Right ventricle myocardium superior (tissue), 1 donor: ENCODE results near the gene THSD4. TPM values are rescaled to one million over a fixed set of nuclear protein-coding genes. Genes with fewer than 3 reads are reported as not detected.

Source experiments
- ATAC-seq: fragments of 200-7000 bp; cut with Tn5 transposase; one replicate; pipeline ENCODE4 v1.9.1; 2020; ENCODE audit warnings: mild to moderate bottlenecking; ENCODE audit not compliant: poor library complexity
- DNase-seq: peaks from one replicate; pipeline ENCODE4 v3.0.0-alpha.2; 2020
- intact Hi-C: fragments of 100-400 bp; cut with DNase I; formaldehyde crosslinking; loops from one replicate; pipeline ENCODE4 v1.11.2; 2022
- total RNA-seq: library from RNA; stranded (reverse); fragmentation: NEBNext Ultra II Directional; extraction: Animal tissue kit (Norgen Biotek cat#: 25700); gene quantifications from one replicate; pipeline ENCODE4 v1.2.1, GENCODE V29; 2021
- donor health status: DM: no; HTN: yes; CAD: no; lungs with severe emphysema.

The THSD4 gene
- total RNA-seq, 1 donor from 2014 or later = 75.6 TPM

DNA sequence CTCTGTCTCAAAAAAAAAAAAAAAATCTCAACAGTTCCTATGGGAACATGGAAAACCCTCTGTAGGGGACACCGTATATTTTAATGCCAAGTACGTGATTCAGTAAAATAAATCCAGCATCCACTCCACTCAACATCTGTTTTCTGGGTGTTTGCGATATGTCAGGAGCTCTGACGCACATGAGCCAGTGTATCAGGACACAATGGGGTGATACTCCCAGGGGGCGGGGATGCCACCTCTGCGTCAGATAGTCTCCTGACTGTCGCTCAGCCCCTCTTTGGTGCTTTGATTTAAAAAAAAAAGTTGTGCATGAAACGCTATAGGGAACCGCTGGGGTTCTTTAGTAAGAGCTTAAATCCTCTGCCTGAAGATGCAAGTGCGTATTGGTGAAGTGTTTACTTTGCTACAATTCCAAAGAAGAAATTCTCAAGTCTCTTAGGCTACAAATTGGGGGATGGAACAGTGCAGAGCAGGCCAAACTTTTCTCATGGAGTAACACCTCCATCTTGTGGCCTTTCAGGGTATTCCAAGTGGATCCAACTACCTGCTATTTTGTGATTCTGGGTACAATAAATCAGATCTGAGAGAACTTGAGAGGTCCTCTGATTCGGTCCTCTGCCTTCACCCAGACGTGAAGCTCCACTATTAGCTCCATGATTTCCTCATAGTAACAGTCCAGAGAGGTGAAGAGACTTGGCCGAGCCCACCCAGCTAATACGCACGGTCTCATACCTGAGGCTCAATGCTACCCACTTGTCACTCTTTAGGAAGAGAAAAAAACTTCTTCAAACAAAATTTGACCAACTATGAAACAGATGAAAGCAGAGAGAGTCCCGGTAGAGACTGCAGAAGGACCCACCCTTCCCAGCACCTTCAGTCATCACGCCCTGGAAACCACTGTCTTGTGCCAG lies 685.8 kb downstream of the THSD4 start:
- intact Hi-C loops = loop anchor here (5.0 kb wide), 2 partner anchors 59 to 349 kb away; no protein-coding TSS in a partner anchor
- ATAC-seq (peak; percentile 83), DNase-seq (no peak)

DNA sequence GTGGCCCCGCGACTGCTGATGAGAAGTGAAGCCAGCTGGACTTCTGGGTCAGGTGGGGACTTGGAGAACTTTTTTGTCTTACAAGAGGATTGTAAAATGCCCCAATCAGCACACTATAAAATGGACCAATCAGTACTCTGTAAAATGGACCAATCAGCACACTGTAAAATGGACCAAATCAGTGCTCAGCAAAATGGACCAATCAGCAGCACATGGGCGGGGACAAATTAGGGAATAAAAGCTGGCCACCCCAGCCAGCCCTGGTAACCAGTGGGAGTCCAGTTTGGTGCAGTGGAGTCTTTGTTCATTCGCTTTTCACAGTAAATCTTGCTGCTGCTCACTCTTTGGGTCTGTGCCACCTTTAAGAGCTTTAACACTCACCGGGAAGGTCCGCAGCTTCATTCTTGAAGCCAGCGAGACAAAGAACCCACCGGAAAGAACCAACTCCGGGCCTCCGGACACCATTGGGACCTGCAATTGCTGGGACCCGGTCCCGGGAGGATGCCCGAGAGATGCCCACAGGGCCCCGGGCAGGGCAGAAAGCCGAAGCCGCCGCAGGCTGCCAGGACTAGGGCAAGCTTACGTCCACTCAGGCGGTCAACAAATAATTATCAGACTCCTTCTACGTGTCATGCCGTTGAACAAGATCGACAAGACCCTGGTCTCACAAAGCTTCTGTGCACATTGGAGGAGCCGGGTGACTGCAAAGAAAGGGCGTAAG lies 686.8 kb downstream of the THSD4 start:
- DNase-seq (no peak), ATAC-seq (no peak)
- intact Hi-C loops = loop anchor here (5.0 kb wide), 2 partner anchors 60 to 350 kb away; no protein-coding TSS in a partner anchor

DNA sequence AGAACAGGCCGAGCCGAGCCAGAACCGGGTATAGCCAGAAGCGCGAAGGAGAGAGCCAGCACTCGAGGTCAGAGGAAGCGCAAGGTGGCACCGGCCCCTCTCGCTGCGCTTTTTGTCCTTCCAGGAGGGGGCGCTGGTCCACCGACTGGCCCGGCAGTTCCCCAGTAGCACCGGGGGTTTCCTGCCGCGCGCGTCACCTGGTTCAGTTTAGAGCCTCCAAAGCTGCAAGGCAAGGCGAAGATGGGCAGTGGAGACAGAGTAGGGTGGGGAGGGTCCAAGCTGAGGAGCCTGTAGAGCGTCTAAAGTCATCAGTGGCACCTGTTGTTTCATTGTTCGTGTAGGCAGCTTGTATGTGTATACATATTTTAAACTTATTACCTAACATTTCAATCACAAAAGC lies 687.5 kb downstream of the THSD4 start:
- ATAC-seq = no peak
- no peak for DNase-seq
- intact Hi-C loops = loop anchor here (5.0 kb wide), 2 partner anchors 60 to 350 kb away; no protein-coding TSS in a partner anchor

DNA sequence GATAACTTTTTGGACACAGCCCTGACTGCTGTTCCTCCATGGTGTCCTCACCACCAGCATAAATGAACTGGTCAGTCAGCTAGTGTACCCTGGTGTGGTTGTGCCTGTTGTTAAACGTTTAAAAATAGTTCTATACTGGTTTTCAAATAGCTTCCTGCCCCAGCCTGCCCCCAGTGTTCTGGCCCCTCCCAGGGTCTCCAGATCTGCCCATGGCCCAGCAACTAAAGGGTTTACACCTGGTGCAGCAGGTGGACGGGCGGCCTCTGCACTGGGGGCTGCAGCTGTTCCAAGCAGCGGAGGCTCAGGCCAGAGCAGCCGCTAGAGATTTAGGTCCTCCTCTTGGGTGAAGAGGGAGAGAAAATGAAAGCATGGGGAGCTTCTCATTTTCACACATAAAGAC lies 689.0 kb downstream of the THSD4 start:
- intact Hi-C loops = loop anchor here (5.0 kb wide), 2 partner anchors 62 to 352 kb away; no protein-coding TSS in a partner anchor
- ATAC-seq = no peak
- DNase-seq = no peak

DNA sequence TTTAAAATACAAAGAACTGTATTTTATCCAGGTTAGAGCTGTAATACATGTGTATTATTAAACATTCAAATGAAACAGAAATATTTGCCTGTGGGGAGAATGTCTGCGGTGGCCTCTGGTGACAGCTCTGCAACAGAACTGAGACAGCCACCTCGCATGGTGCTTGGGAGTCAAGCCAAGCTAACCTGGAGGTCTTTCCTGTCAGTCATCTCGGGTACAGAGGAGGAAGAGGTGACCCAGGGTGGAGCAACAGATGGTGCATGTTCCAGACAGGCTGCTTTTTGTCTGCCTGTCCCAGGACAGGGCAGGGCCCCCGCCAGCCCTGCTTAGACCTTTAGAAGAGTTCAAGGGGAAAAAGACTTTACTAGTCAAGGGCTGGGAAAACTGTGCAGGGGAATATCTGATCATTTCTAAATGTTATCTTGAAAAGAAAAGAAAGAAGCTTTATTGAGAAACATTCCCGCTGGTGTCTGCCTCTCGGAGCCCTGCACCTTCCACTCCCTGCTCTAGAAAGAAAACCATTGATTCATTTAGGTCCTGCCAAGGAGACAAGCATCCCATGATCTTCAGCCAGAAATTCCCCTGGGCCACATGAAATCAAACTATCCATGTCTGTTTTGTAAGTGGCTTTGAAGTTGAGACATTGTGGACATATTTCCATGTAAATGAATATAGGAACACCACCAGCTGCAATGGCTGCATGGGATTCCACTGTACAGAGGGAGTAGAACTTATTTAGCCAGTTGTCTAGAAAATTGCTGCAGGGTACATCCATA lies 689.6 kb downstream of the THSD4 start:
- no peak for ATAC-seq
- intact Hi-C loops = loop anchor here (5.0 kb wide), 2 partner anchors 63 to 353 kb away; no protein-coding TSS in a partner anchor

DNA sequence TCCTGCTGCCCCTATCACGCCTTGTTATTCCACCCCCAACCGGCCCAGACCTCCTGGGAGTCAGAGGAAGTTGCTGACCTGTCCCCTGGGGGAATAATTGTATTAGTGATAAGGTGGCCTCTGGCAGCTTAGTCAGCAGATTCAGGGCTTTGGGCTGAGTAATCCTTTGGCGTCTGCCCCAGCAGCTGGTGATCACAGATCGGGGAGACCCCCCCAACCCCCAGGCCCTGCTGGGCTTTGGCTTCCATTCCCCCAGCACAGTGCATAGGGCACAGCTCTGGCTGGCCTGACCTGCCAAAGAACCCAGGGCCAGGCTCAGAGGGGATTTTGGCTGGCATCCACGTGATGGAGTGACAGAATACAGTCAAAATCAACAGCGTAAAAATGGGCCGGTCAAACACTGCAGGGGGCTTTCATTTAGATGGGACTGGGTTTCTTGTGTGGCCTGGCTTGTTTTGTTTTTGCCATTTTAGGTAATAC lies 691.2 kb downstream of the THSD4 start:
- DNase-seq = no peak
- ATAC-seq = no peak
- intact Hi-C loops = no loop called here

More for the DNA sequence above, 689.6 kb downstream of the THSD4 start:
- no peak for DNase-seq

DNA sequence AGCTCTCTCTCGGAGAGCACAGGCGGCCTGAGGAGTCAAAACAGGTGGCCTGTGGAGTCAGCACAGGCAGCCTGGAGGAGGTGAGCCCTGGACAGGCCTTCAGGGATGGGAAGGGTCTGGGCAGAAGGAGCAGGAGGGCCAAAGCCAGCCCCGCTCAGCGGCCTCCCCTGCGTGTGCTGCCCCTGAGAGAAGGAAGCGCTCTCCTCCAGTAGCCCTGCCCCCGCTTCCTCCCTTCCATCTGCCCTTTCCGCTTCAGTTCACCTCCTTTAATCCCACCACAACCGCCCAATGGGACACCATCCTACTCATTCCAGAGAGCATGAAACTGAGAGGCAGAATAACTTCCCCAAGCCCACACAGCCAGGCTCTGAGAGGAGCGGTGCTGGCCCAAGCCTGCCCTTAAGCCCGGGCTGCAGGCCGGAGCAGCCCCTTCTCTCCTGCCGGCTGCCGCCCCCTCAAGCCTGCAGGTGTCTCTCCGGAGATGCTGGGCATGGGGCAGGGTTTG lies 691.9 kb downstream of the THSD4 start:
- DNase-seq (no peak), ATAC-seq (no peak)
- intact Hi-C loops = no loop called here

DNA sequence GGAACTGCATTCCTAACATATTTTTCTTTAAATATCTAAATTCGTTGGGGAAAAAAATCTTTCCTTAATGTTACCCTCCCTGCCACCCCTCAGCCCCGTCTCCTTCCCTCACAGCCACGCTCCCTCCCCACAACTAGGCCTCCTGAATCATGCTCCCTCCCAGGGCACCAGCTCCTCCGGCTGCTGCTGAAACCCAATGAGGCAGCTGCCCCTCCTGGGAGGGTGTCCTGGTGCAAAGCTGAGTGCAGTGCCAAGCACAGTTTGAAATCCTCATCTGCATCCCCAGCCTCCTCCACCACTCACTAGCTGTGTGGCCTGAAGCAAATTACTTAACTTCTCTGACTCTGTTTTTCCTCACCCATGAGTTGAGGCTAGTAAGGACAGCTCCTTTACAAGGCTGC lies 692.4 kb downstream of the THSD4 start:
- ATAC-seq (no peak), DNase-seq (no peak)
- intact Hi-C loops = no loop called here

DNA sequence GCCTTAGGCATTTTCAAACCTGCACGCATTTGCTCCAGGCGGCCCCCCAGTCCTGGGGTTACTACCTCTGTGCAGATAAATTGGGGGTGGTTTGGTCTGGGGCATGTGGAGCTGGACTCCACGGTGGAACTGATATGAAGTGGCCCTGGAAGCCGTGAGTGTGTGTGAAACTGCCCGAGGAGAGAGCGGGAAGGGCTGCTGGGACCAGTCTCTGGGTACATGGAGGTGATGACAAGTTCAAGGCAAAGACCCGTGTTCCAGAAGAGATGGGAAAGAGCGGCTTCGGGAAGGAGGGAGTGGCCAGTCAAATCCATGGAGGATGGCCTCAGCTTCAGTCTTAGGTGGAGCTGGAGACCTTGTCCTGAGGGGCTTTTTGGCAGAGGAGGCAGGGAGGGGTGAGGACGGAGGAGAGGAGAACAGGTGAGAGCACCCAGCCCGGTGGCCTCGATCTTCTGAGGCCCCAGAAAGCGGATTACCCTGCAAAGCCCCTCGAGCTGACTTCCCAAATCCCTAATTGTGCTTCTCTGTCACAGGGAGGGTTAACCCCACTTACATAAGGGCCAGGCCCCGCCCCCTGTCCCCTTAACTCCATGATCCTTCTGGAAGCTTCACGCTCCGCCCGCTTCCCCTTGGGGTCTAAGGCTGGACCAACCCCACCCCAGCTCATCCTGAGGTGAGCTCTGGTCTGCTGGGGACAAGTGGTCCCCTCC lies 693.2 kb downstream of the THSD4 start:
- DNase-seq (no peak), ATAC-seq (peak; percentile 65)
- intact Hi-C loops = no loop called here

DNA sequence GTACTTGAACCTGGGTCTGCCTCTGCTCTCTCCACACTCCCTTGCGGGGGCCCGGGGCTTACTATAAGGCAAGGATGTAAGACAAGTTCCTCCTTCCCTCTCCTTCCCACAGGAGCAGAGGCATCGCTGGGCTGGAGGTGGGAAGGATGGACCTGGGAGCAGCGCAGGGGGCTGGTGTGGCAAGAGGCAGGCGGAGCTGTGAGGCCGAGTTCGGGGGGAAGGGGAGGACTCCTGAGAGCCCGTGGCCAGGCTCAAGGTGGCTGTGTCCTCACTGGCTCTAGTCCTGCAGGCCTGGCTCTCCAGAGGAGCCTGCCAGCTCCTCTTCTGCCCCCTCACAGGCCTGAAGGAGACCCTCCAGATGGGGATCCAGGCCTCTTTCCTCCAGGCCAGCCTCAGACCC lies 694.1 kb downstream of the THSD4 start:
- no peak for DNase-seq
- ATAC-seq = no peak
- intact Hi-C loops = no loop called here

DNA sequence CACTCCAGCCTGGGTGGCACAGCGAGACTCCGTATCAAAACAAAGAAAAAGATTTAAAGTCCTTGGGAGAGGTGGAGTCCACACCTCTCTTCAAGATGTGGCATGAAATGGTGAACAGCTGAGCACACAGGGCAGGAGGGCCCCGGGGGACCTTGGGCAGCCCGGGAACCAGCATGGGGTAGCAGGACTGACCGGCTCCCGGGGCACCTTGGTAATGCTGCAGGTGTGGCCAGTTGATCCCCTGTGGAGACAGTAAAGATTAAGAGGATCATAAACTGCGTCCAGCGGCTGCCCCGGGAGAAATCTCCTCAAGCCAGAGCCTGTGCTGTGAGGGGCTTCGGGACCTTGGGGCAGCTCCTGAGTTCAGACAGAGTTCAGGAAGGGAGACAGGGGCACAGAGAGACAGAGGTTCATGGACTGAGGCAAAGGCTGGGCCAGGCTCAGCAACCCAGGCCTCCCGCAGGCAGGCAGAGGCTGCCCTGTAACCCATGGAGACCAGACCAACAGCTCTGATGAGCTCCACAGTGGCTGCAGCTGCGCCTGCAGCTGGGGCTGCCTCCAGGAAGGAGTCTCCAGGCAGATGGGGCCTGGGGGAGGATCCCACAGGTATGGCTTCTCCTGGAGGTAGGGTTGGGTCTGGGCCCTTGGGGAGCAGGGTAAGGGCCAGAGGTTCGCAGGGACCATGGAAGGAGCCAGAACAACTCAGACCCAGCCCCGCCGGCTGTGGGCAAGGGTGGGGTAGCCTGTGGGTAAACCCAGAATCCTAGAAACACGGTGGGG lies 695.2 kb downstream of the THSD4 start, which contains the start of gene NR2E3:
Gene NR2E3 (plus strand): TSS at position 299 of the 780 bp plus-strand sequence. CDS start 190 bp downstream, at position 489.
- ATAC-seq (no peak), DNase-seq (no peak)
- intact Hi-C loops = no loop called here

DNA sequence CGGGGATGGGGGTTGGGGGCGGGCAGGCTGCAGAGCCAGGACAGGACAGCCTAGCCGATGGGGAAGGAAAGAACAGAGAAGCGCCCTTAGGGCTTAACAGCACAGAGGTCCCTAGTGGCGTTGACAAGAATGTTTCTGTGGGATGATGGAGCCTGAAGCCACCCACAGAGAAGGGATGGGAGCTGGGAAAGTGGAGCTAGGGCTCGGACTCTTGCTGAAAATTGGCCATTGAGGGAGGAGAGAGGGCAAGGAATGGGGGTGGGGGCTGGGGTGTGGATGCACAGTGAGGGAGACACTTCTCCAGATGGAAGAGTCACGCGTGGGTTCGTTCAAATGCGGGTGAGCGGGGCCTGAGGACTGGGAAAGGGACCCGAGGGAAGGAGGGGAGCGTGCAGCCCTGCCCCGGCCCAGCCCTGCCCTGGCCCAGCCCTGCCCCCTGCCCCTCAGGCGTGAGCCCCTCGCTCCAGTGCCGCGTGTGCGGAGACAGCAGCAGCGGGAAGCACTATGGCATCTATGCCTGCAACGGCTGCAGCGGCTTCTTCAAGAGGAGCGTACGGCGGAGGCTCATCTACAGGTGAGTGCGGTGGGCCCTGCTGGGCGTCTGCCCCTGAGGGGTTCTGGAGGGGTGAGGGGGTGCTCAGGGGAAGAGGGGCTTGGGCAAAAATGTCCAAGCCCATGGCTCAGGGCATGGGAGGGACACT lies 695.9 kb downstream of the THSD4 start:
- intact Hi-C loops = no loop called here
- ATAC-seq (no peak), DNase-seq (no peak)

DNA sequence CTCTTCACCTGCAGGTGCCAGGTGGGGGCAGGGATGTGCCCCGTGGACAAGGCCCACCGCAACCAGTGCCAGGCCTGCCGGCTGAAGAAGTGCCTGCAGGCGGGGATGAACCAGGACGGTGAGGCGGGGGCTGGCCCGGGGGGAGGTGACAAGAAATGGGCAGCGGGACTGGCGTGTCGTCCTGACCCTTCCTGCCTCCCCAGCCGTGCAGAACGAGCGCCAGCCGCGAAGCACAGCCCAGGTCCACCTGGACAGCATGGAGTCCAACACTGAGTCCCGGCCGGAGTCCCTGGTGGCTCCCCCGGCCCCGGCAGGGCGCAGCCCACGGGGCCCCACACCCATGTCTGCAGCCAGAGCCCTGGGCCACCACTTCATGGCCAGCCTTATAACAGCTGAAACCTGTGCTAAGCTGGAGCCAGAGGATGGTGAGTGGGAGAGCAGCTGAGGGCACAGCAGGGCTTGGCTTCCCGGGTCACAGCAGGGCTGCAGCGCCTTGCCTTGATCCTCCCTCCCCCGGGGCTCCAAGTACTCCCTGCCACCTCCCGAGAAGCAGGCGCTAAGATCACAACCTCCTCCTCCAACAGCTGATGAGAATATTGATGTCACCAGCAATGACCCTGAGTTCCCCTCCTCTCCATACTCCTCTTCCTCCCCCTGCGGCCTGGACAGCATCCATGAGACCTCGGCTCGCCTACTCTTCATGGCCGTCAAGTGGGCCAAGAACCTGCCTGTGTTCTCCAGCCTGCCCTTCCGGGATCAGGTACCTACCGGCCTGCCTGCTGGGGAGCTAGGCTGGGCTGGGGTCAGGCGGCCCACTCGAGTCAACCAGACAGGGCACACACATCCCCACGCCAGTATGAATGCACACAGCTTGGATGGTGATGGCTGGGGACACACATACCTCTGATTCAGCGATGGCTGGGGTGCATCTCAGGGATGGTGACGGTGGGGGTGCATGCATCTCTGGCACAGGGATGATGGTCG lies 696.8 kb downstream of the THSD4 start:
- ATAC-seq (no peak), DNase-seq (no peak)
- intact Hi-C loops = no loop called here

DNA sequence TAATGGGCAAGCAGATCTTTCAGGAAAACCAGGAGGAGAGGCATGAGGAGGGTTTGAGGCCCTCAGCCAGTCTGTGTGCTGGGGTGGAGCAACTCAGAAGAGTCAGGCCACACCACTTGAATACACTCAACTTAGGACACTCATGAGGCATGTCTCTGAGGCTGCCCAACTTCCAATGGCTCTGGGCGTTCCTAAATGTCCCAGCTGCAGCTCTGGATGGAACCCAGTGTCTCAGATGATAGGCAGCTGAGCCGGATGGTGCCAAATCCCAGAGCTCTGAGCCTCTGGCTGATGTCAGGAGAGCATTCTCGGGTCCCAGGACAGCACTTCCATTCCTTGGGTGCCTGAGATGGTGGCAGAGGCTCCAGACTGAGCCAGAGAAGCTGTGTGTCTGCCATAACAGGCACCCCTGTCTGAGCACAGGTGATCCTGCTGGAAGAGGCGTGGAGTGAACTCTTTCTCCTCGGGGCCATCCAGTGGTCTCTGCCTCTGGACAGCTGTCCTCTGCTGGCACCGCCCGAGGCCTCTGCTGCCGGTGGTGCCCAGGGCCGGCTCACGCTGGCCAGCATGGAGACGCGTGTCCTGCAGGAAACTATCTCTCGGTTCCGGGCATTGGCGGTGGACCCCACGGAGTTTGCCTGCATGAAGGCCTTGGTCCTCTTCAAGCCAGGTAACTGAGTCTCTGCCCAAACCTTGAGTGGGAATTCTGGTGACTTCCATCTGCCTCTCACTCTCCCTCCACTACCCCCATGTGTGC lies 697.9 kb downstream of the THSD4 start:
- ATAC-seq (peak; percentile 70), DNase-seq (no peak)
- intact Hi-C loops = no loop called here
